NOMO-1 (cell line): ENCODE data around the gene CELF2.

ENCODE experiments used
- DNase-seq, 2 experiments: peaks; one replicate each; lab custom pipeline; 2025; ENCODE audit not compliant: unreplicated experiment in 2 of 2; lab: John Stamatoyannopoulos, UW

Gene CELF2

DNA sequence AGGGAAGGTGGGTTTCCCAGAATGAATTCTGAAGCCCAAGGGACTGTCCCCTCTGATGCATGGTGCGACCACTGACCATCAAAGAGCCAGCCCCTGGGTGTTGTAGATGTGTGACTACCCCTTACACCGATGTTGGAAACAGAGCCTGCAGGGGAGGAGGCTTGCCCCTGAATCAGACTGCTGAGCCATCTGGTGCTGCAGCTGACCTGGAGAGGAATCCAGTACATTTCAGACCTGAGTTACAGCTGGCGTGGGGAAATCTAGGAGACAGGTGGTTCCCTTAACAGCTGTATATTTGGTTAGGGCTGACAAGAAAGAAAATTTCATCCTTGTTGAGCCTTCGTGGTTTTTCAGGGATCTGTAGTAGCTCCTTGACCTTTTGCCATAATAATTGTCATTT lies 195.5 kb downstream of the CELF2 start:
- DNase-seq: no peak

- DNase-seq: no peak
These were observed 196.7 kb downstream of the CELF2 start for GRCh38 chr10:11214407-11214806.

GRCh38 chr10:11215471-11215870 lies 197.8 kb downstream of the CELF2 start:
- peak; percentile 28 to 42 for DNase-seq

- no peak for DNase-seq
These were observed 199.8 kb downstream of the CELF2 start for GRCh38 chr10:11217521-11217920.

- no peak for DNase-seq
These were observed 200.7 kb downstream of the CELF2 start for GRCh38 chr10:11218395-11218794.

DNA sequence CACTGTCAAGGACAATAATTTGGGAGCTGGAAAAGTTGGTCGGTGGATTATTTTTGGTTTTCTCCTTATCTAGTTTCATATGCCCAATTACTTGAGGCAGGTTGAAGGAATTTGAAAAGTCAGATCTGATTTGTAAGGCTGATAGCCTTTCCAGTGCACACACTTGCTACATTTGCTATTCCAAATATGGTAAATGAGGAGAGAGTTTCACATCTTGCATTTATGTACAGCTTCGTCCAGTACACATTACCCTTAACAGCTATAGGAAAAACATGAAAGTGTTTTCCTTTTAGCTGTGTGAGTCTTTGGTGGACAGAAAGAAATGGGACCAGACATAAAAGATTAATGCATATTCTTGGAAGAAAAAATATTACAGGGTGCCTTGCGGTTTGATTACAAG lies 201.8 kb downstream of the CELF2 start:
- DNase-seq: no peak

DNA sequence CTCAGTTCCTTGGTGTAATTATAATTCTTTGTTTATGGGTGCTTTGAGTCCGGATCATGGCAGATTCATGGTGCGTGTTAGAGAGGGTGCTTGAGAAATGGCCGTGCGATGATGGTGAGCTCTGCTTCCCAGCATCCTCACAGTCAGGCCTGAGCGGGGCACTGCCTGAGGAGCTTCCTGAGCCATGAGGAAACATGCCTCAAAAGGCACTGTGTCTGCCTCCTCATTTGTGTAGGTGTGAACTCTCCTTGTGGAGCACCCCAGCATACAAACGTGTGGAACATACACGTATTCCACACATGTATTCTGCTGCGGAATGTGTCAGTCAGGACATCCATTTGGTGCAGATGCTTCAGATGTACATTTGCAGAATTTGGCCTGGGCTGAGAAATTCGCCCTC lies 205.4 kb downstream of the CELF2 start:
- no peak for DNase-seq

GRCh38 chr10:11223507-11224140 lies 206.0 kb downstream of the CELF2 start:
- DNase-seq: no peak

GRCh38 chr10:11224321-11224720 lies 206.6 kb downstream of the CELF2 start:
- DNase-seq: no peak

GRCh38 chr10:11224792-11225416 lies 207.2 kb downstream of the CELF2 start:
- no peak for DNase-seq

- peak; percentile 82 to 95 for DNase-seq
These were observed 208.3 kb downstream of the CELF2 start for GRCh38 chr10:11225935-11226334.

- DNase-seq: peak in 1 of 2 experiments; percentile 27
These were observed 209.4 kb downstream of the CELF2 start for GRCh38 chr10:11227103-11227502.

- DNase-seq: no peak
These were observed 212.2 kb downstream of the CELF2 start for GRCh38 chr10:11229893-11230292.

DNA sequence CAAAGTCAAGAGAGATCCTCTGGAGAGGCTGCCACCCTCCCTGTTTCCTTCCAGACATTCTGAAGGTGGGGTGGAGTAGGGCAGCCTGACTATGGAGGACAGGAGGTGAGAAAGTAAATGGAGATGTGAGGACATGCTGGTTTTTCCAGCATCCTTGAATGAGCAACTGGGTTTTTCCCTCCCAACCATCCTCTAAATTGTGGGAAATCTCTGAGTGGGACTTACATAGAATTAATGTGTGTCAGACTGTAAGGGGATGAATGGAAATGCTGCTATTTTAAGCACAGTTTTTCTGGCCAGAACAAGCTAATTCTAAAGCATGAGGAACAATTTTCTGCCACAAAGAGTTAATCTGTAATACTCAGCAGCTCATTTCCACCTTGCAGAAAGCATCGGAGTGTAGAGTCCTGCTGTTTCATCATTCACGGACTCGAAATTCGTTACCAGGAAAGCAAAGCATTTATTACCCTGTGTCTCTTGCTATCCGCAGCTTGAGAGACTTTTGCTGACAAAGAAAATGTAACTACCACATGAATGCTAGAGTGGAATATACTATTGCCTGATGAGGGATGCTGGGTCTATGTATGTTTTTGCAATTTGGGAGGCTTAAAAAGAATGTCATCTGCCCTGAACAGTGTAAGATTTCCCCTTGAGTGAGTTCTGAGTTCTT lies 213.0 kb downstream of the CELF2 start:
- no peak for DNase-seq

- DNase-seq: no peak
These were observed 213.6 kb downstream of the CELF2 start for GRCh38 chr10:11231285-11231684.

DNA sequence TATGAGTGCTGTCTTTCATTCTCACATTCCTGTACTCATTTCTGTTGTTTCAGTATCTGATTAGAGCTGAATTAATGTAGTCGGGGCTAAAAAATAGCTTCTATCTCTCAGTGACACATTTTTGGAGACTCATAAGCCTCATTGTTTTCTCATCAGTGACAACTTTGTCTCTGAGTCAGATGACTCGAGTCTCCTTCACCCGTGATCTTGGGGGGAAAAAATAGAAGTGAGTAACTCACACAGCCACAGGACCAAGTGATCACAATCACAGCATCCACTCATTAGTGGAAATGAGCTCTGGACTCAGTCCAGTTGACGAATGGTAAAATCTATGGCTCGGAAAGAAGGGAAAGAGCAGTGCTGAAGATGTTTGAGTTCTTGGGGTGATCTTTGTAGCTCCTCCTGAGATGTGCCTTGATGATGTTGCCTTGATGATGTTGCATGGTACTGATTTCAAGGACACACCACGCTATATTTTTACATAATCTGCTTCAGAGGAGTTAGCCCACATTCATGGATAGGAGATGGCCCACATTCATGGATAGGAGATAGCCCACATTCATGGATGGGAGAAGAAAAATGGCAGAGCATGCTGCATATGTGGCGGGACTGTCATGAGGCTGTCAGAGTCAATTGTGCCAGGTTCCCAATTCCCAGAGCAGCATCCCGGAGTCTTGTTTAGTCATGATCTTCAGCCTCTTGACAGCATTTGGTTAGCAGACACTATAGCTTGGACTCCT lies 214.7 kb downstream of the CELF2 start:
- DNase-seq: no peak

GRCh38 chr10:11234857-11235531 lies 217.3 kb downstream of the CELF2 start:
- no peak for DNase-seq

GRCh38 chr10:11235771-11236170 lies 218.1 kb downstream of the CELF2 start:
- no peak for DNase-seq

- DNase-seq: no peak
These were observed 218.6 kb downstream of the CELF2 start for GRCh38 chr10:11236234-11236633.

DNA sequence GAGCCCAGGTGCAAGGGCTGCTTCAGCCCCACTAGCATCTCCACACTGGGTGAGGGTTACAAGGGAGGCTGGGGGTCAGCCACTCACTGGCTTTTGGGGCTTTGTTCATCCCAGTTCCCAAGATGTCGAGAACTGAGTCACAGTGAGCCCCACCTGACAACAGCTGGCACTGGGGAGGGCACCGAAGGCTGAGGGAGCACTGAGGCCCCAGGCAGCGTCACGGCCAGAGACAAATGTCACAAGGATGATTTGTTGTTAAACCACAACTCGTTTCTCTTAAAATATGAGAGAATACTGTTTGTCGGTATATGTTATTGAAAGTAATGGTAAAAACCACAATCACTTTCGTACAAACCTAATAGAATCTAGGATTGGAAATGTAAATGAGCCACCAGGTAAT lies 219.9 kb downstream of the CELF2 start:
- DNase-seq: no peak

DNA sequence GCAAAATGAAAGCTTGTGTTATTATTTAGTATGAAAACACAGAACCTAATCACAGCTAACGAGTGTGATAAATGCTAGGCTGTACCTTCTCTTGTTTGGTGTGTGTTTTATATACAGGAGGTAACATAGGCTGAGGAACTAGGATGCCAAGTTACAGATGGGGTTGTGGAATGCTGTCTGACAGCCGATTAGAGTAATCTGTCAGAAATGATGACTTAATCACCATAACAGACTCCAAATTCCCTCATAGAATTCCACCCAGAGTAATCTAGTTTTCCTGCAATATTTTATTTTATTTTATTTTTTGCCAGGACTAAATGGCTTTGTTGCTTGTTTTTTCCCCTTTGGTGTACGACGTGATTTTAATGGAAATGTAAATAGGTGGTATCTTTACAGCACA lies 221.2 kb downstream of the CELF2 start:
- DNase-seq: no peak
